HG02798 (cell line): ENCODE data around the gene ROR1.

Experiments
- ATAC-seq: cut with Tn5 transposase; IDR thresholded peaks from one replicate; pipeline ENCODE4 v1.9.1; 2021; ENCODE audit warnings: mild to moderate bottlenecking; ENCODE audit not compliant: unreplicated experiment, poor library complexity

Gene ROR1

DNA sequence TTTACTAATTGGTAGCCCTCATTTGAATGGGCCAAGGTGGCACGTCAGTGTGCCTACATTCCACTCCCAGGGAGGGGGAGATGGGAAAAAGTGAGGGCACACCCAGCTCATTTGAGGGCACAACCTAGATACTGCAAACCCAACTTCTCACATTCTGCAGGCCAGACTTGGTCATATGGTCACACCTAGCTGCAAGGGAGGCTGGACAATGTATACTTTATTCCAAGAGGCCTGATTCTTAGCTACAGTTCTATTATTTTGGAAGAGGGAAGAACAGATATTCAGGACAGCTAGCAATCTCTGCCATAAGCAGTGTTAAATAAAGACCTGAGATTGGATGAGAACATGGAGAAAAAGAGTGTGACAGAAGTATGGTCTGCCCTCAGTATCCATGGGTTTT lies 180.4 kb downstream of the ROR1 start:
- no peak for ATAC-seq

DNA sequence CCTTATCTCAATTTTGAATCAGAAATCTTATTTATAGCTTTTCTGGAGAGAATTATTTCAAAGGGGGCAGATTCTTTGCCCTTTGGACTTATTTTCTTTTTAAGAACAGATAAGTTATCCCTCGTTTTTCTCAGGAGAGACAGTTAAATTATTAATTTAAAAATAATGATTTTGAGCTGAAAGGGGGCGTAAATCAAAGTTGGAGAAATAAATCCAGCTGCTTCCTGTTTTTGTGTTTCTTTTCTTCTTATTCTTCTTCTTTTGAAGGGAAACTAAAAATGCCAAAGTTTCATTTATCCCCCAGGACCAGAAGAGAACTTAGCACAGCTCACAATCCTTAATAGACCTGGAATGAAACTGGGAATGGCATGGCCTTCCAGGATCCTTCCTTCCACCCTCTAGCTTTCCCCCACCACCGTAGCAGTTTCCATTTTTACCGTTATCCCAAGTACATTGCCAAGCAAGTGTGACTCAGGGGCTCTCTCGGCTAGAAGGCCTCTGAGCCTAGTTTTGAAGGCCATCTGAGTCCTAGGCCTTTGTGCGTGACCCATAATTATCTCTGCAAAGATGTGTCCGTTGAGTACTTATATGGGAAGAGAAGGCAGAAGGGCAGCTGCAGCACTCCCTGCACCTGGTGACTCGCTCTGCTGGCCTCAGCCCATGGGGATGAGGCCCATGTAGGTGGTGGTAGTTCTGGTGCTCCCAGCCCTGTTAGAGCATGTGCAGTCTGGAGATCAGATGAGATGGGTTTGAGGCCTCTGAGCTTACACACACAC lies 181.7 kb downstream of the ROR1 start:
- no peak for ATAC-seq

DNA sequence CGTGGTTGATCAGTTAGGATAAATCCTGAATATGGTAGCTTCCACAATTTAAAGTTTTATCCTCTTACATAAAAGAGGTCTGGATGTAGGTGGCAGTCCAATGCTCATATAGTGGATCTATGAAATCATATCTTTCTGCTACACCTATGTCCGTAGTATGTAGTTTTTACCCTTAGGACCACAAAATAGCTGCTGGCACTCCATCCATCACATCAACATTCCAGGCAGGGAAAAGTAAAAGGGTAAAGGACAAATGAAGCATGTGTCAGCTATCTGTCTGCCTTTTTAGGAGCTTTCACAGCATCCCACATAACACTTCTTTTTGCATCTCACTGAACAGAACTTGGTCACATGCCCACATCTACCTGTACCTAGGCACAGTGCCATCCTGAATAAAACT lies 184.7 kb downstream of the ROR1 start:
- ATAC-seq = no peak

DNA sequence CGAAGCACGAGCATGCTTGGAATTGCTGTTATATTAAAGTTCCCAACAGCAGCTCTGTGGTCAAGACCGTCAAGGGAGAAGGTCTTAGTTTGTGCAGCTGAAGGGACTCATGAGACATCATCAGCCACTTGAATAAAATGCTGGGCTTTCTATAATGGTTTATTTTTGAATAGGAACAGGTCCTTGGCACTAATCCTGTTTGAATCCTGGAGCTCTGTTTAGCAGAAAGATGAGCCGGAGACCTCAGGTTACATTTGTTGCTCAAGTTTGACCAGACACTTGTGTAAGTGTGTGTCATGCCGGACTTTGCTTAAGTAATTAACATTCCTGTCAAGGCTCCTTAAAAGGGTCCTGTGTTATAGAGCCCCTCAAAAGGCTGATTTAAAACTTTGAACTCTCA lies 186.5 kb downstream of the ROR1 start:
- ATAC-seq = no peak

DNA sequence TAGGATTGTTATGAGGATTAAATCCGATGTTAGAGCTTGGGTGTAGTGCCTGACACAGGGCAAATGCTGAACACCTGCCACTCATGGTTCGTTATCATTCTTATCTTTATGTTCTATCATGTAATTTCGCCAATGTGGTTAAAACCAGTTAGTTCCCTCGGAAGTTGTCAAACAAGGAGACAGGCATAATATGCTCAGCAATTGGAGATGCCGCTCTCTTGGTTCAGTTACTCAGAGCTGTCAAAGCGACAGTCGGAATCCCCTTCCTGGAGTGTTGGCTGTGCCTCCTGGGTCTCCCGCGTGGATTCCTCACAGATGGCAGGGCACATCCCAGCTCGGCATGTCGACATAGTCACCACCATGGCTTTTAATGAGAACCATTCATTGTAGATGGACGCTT lies 192.2 kb downstream of the ROR1 start:
- no peak for ATAC-seq

DNA sequence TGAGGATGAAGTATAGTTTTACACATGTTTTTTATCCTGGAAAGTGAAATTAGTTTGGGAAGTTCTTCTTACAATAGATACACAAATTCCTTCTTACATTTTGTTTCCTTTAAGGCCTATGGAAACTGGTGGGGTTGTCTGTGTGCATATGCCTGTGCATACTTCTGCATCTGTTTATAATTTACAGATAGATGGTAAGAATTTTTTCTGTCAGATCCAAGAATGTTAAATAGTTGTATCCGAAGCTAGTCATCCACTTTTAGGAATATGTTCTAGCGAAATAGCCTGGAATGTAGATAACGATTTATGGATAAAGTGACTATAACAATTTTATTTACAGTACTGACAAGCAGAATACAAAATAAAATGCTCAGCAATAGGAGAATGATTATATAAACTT lies 194.1 kb downstream of the ROR1 start:
- no peak for ATAC-seq

DNA sequence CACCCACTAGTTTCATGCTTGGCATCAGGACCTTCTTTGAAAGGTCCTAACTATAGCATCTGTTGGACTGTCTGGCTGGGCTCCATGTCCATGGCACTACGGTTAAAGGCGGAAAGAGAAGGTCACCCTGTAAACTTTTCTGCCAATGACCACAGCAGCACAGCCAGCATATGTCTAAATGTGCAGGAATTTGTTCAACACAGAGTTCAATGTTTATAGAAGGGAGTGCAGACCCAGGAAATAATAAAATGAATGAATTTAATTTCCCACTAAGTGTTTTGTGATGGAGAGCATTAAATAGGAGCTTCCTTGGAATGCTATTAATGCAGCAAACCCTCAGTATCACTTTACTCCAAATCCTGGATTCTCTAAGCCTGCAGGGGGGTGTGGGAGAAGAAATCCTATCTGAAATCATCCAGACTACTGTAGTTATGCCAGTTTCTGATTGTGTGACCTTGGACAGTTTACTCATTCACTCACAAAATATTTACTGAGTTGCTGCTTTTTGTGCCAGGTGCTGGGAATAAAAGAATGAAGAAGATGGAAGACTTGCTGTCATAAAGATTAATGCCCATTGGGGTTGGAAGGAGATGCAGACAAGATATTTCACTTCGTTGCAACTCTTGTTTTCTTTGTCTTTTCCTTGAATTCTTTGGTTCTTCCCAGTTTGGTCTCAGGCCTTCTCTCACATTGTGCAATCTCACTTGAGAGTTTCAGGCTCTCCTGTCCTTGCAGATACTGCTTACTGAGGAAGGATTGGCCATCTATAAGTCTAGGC lies 195.0 kb downstream of the ROR1 start:
- ATAC-seq = no peak

DNA sequence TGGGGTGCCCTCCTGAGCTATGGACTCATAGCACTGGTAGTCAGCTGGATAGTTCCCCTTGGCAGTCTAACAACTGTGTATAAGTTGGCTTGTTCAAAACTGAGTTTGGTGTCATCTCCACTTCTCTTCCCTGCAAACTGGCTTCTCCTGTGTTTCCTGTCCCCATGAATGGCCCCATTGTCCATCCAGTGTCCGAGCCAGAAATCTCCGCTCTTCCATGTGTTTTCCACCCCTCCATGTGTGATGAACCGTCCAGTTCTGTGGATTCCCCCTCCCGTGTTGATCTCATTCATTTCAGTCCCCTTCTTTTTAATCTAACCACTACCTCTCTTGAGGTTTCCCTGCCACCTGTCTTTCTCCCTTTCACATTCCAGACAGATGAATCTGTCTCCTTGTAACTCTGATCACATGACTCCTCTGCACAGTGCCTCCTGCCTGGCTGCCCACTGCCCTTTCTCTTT lies 195.7 kb downstream of the ROR1 start:
- no peak for ATAC-seq

DNA sequence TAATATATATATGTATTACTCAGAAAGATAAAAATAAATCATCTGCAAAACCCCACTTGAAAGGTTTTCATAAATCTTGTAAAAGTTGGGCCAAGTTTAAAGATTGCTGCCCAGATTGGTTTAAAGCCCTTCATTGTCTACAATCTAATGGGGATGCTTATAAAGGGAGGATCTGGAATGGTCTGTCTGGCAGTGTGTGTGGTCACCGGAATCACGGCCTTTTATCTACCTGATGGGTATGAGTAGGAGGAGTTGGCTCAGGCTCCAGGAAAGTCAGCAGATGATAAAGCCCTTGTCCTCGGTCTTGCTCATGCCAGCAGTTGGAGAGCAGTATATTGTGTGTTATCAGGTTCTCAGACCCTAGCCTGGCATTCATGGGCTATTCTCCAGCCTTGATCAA lies 197.7 kb downstream of the ROR1 start:
- ATAC-seq = no peak

DNA sequence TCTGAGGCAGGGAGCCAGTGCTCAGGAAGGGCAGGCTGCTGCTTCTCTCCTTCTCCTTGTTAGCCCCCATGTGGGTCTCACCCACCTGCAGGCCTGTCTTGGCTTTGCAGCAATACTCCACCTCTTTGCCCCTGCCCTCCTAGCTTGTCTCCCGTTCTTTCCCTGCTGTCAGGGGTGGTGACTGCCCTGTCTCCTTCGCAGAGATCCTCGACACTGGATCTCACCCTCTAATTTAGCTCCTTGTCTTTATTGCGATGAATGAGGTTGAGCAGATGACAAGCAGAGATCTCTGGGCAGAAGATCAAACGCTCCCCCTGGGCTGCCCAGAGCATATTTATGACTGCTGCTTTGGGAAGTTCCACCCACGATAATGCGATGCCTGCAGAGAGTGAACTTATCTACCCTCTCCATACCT lies 199.2 kb downstream of the ROR1 start:
- no peak for ATAC-seq

DNA sequence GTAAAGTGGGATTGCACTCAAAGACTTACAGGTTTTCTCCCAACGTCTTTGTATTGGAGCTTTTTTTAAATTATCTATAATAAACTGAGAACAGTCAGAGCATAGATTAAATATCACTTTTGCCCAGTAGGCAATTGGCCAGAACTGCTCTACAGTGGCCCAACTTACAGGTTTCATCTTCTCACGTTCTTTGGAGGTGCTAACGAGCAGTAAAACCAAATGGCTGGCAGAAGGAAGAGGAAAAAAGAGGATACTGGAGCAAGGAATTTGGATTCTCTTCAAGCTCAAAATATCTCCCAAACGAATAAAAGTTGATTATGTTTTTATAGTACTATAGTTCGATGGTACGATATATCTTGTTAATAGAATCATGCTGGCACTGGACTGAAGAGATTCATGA lies 201.1 kb downstream of the ROR1 start:
- ATAC-seq = no peak

DNA sequence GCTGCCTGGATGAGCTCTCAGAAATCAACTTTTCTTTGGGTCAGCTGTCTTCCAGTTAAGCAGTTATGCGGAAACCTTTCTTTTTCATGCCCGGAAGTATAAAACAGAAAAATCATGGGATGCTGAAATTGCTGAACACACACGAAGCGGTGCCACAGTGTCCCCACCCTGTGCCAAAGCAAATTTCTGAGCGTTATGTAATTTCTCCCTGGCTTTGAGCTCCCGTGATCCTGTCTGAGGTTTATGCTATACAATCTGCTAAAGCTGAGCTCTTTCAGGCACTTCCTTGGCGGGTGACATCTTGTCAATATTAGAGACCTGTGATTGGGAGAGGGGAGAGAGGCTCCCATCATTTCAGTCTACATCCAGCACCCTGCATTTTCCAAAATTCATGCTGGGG lies 201.7 kb downstream of the ROR1 start:
- no peak for ATAC-seq

DNA sequence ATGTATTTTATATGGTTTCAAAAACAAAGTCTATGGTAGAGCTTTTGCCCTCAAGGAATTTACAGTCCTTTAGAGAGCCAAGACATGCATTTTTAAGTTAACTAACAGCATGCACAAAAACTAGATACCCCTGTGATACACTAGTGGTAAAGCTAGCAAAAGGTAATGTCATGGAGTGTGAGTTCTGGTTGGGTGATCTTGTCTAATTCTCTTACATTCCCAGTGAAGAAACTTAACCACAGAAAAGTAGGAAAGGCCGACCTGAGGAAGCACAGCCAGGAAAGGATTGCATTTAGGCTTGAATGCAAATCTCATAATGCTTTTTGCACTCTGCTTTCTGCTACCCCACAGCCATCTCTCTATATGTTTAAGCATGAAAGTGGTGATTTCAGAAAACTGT lies 202.2 kb downstream of the ROR1 start:
- ATAC-seq = no peak

DNA sequence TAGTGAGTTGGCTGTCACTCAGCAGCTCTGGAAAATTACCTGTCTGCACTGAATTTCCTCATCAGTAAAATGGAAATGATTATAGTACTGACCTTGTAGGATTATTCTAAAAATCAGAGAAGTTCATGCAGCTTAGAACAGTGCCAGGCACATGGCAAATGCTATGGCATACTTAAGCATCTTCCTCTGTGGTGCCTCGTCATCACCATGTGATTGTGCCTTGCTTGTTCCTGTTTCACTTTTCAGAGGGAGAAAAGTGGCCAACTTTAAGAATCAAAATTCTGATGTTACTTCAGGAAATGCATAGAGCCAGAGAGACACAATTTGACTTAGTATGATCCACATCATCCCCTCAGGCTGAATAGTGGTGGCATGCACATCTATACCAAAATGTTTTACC lies 203.6 kb downstream of the ROR1 start:
- ATAC-seq = no peak

DNA sequence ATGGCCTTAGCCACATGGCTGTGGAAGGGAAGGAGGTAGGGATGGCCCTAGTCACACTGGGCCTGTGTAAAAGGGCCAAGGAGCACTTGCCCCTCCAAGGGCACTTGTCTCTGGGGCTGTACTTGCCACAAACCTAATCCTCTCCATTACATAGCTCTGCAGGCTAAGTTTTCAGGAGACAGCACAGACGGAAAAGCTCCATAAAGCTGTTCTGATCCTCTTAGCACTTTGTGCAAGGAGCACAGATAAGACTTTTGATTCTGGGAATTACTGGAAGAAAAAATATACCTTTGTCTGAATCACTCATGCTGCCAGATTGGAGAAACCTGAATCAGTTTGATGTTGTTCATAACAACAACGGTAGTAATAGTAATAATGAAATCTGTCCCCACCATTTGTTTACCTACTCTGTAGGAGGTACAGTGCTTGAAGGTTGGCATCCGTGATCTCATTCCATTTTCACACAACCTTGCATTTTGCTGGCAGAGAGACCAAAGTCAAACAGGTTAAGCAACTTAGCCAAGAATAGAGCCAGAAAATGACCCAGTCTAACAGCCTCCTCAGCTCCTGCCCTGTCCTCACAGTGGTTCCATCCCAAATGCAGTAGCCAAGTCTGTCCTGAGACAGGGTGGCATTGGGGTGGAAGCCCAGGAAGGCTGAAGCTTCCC lies 207.1 kb downstream of the ROR1 start:
- ATAC-seq = no peak

DNA sequence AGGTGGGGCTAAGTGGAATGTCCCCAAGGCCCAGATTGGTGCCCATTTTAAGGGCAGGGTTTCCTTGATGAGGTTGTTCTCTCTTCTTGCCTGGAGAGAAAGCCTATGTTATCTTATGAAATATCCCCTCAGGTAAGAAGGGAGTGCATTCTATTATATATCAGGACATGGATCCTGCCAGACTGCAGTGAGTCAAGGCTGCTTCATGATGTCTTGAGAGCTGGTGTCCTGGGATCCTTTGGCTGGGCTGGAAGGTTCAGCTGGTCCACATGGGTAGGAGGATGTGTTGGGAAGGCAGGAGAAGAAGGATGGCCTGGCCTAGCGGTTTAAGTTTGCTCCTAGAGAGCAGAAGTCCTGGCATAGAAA lies 207.6 kb downstream of the ROR1 start:
- ATAC-seq = no peak

DNA sequence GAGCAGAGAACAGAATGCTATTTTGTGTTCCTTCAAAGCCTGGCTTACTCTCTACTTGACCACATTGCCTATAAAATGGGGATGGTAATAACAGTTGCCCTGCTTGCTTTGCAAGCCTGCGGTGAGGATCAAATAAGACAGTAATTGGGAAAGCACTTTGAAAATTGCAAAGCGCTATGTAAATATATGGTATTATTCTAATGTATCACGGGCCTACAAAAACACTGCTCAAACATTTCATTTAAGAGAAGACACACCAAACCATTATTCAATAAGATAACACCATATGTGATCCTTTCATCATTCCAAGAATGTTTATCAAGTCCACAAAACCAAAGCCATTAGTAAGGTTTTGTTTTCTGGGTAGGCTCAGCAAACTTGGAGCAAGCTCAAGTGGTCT lies 208.4 kb downstream of the ROR1 start:
- no peak for ATAC-seq

DNA sequence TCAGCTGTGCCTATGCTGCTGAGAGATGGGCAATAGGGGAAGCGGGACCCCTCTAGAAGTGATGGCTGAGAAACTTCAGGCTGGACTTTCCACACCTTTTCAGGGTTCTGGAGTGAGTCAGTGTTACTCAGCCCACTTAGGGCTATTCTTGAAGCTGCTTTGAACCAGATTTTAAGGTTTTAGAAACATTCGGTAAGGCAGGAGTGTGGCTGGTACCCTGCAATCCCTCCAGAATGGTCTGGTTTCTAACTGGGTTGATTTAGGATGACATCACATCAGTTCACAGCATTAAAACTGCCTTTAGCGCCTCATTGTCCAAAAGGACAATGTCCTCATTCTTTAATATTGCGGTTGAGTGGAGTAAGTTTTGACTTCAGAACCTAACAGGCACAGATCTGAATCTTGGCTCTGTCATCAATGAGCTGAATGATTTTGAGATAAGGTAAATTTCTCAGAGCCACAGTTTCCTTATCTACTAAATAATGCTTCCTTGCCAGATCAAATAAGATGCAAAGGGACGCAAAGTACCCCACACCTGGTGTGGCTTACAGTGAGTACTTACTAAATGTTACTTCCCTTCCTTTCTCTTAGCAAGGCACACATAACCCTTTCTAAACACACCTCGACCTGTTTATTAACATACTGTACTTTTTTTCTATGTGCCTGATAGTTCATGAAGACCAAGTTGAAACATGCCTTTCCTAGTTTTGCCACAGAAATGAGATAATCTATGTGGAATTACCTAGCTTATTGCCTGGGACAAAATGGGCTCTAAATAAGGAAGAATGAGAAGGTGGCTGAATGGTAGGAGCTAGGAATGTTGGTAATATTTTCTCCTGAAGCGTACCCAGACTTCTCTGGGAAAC lies 209.8 kb downstream of the ROR1 start:
- no peak for ATAC-seq

DNA sequence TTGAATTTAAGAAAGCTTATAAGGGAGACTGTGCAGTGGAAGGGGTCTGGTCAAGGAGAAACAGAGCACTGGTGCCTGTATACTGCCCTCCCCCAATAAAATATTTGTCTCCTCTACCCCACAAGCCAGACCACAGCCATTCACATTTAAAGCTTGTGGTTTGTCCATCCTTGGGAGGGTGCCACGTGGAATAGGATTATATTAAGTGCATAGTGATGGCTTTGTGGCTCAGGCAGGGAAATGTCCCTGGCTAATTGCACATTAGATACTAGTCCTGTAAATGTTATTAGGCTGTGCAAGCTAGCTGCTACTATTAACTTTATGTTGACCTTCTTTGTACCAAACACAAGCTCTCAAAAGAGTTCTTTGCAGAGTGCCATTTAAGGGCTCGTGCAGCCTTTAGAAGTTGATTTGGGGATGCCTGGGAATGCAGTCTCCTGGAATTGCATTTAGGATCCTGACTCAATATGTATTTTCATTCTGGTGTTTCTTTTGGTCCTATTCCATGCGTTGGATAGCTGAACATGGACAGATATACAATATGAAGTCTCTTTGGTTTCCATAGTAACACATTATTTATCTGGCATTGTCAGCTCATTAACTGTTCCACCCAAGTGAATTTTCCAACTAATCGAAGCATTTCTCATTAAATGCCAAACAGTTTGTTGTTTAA lies 210.6 kb downstream of the ROR1 start:
- no peak for ATAC-seq

DNA sequence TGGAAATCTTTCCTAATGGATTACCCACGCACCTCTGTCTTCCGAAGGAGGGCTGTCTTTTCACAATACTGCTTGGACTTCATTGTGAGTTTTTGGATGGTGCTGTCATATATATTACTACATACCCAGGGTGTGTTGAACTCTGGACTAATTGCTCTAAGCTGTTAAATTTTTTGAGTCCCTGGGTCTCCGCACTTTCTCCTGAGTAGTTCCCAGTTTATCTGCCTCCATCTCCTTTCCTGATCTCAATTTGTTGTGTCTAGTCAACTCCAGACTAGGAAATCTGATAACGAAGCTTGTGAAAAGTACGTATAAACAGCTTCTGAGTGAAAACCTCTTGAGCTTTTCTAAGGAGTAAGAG lies 211.1 kb downstream of the ROR1 start:
- no peak for ATAC-seq
